Heart left ventricle (tissue), 16 donors: Measurements from ENCODE around the gene THOC6. TPM values are rescaled to one million over a fixed set of nuclear protein-coding genes. Genes with fewer than 3 reads are reported as not detected.
"Not testable (repeated sequence)": the region's sequence is repeated elsewhere in the genome, so short reads cannot be mapped to it uniquely, and the experiment has no call there.

Experiments used
- ATAC-seq, 4 donors: fragments of 200-7000 bp; cut with Tn5 transposase; one replicate each; pipeline ENCODE4 v1.9.1; 2020 to 2022; ENCODE audit warnings: moderate library complexity in 4 of 4, mild to moderate bottlenecking in 3 of 4, moderate number of reproducible peaks in 1 of 4
- DNase-seq, 5 donors: peaks; one replicate each; pipeline ENCODE4 v3.0.0-alpha.2; 2020
- H3K27ac ChIP-seq, 12 donors: fragments of 200-600 bp; sonication (generic) in 4 of 12; one replicate each; pipeline versions ENCODE4 v1.5.0 to v1.8.0; 2016 to 2022; ENCODE audit warnings: mild to moderate bottlenecking in 2 of 12
- H3K27me3 ChIP-seq, 9 donors: fragments of 200-600 bp; sonication (generic) in 2 of 9; one replicate each; pipeline versions ENCODE4 v1.5.1 to v1.8.0; 2016 to 2022; ENCODE audit warnings: mild to moderate bottlenecking in 3 of 9
- H3K36me3 ChIP-seq, 9 donors: fragments of 200-600 bp; sonication (generic) in 2 of 9; one replicate each; pipeline versions ENCODE4 v1.5.0 to v1.8.0; 2018 to 2022; ENCODE audit warnings: mild to moderate bottlenecking in 2 of 9
- H3K4me1 ChIP-seq, 12 donors: fragments of 200-600 bp; sonication (generic) in 4 of 12; one replicate each; pipeline versions ENCODE4 v1.5.0 to v1.8.0; 2016 to 2022; ENCODE audit warnings: mild to moderate bottlenecking in 3 of 12
- H3K4me3 ChIP-seq, 12 donors: fragments of 200-600 bp; sonication (generic) in 4 of 12; one replicate each; pipeline versions ENCODE4 v1.5.0 to v1.8.0; 2017 to 2022; ENCODE audit warnings: mild to moderate bottlenecking in 9 of 12, moderate library complexity in 4 of 12
- H3K9me3 ChIP-seq, 12 donors: fragments of 200-600 bp; sonication (generic) in 4 of 12; one replicate each; pipeline versions ENCODE4 v1.5.0 to v1.8.0; 2016 to 2022; ENCODE audit warnings: mild to moderate bottlenecking in 1 of 12
- POLR2A ChIP-seq, 2 donors: fragments of 450-650 bp; IDR thresholded peaks; one replicate each; pipeline ENCODE4 v1.6.1; 2017; ENCODE audit warnings: antibody characterized with exemption in 2 of 2, mild to moderate bottlenecking in 2 of 2, moderate library complexity in 2 of 2
- WGBS, 4 donors: extraction: QIAGEN DNeasy Blood & Tissue Kit in 2 of 4; methylation state at CpG; one replicate each; pipeline versions ENCODE4 v1.1.5 to v1.1.7; 2013 to 2018; 5-methylcytosine and 5-hydroxymethylcytosine counted together
- intact Hi-C, 10 donors: fragments of 100-400 bp; cut with DNase I; formaldehyde crosslinking; loops; one replicate each; pipeline versions ENCODE4 v1.11.1 to v1.14.2; 2022
- polyA plus RNA-seq, 2 donors: library from polyadenylated mRNA; stranded (reverse); fragments of 200-250 nt; gene quantifications; one replicate each; pipeline ENCODE4 v1.2.3, GENCODE V29; 2013
- total RNA-seq, 9 donors: library from RNA; depleted of rRNA in 2 of 9; stranded (reverse); fragments of >200 nt in 2 of 9; fragmentation: NEBNext Ultra II Directional in 3 of 9; extraction: Animal tissue kit (Norgen Biotek cat#: 25700) in 3 of 9; gene quantifications; one replicate each; pipeline versions ENCODE4 v1.1.0 to v1.2.4, GENCODE V29; 2016 to 2023
- TF ChIP-seq, protein P1 (sequence below), 12 donors: fragments of 200-600 bp; sonication (generic) in 4 of 12; IDR thresholded peaks; one replicate each; pipeline versions ENCODE4 v1.5.0 to v1.8.0; 2018 to 2022; ENCODE audit warnings: antibody characterized with exemption in 12 of 12, mild to moderate bottlenecking in 5 of 12
- donor health status: ischemic (EF 13 %, LVEDD 7.1; RV severe dilation, severe dysfunction).
- donor health status: healthy with polysubstance abuse.
- donor health status: DM: no; HTN: yes; CAD: no.
- donor health status: DM: no; HTN: no; CAD: no.
- donor health status: ischemic (EF 25% LVEDD 6.9; RV normal size, moderate dysfunction).
- donor health status: ischemic (EF 25% LVEDD 5.7; RV mildly dilated, moderate dysfunction).
- donor health status: healthy.
- donor health status: DM: yes; HTN: yes; CAD: no.
- donor health status: ischemic (EF 35%, LVEDD 5.7; RV mildly dilated, moderate dysfunction).
- donor health status: nonischemic (EF 11% LVEDD 7.7; RV severe dilation, severe dysfunction).
- donor health status: DM: yes; HTN: yes; CAD: no.
- donor health status: PGD.
- donor health status: ischemic (EF 29% LVEDD 5.4; RV normal size, mild dysfunction).
- donor health status: nonischemic (EF 23%, LVEDD 6.1; RV moderate dilation, normal function).

Gene THOC6
- total and polyA plus RNA-seq, 11 donors, result 6.9 to 23.0 (median 10.3) TPM

DNA sequence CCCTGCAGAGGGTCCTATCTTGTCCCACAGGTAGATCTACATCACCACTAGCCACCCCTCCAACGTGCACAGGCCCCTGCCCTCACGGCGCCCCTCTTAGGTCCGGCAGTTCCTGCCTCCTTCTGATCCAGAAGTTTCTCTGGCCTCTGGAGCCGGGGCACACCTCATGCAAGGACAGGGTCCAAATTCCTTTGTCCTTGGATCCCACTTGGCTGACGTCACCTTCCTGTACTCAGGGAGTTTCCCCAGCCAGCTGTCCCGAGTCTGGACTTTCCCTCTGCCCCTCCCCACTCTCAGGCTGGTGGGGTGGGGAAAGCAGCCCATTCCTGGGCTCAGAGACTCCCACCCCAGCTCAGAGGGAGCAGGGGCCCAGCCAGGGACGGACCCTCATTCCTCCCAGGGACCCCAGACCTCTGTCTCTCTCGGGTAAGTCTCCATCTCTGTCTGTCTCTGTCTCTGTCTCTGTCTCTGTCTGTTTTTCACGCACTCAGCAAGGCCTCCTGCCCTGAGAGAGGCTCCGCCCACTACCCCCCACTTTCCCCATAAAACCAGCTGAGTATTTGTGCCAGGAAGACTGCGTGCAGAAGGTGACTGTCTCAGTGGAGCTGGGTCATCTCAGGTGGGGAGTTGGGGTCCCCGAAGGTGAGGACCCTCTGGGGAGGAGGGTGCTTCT lies 41.4 kb downstream of the THOC6 start, which contains the start of gene IL32:
Gene IL32, plus strand, starts transcription at position 572 of the 673 bp plus-strand sequence. CDS start 172 bp downstream, outside the sequence.
- Histone ChIP-seq H3K27me3 (no peaks in the 10 kb centered on the region), H3K4me3 (peak within 1 kb of the TSS; percentile 30 to 71 (median 60)), H3K9me3 (no peaks in the 10 kb centered on the region), H3K27ac (peak within 1 kb of the TSS; percentile 62 to 95 (median 87)), H3K4me1 (peaks cover 0 to 56% (median 14%) of the 10 kb centered on the region in 12 donors), H3K36me3 (peaks cover 0 to 23% (median 6%) of the 10 kb centered on the region in 9 donors)
- intact Hi-C loops, result loop anchor here in 2 of 10 donors (2.0 to 5.0 kb wide), 2 partner anchors 22 to 37 kb away; no protein-coding TSS in a partner anchor
- DNase-seq (peak; percentile 72 to 88 (median 83)), ATAC-seq (peak; percentile 82 to 94 (median 86))
- WGBS, 4 donors, result 24 to 48% (median 39%) methylated on average over 13 of the region's 13 CpGs
- TF ChIP-seq, protein P1, sequence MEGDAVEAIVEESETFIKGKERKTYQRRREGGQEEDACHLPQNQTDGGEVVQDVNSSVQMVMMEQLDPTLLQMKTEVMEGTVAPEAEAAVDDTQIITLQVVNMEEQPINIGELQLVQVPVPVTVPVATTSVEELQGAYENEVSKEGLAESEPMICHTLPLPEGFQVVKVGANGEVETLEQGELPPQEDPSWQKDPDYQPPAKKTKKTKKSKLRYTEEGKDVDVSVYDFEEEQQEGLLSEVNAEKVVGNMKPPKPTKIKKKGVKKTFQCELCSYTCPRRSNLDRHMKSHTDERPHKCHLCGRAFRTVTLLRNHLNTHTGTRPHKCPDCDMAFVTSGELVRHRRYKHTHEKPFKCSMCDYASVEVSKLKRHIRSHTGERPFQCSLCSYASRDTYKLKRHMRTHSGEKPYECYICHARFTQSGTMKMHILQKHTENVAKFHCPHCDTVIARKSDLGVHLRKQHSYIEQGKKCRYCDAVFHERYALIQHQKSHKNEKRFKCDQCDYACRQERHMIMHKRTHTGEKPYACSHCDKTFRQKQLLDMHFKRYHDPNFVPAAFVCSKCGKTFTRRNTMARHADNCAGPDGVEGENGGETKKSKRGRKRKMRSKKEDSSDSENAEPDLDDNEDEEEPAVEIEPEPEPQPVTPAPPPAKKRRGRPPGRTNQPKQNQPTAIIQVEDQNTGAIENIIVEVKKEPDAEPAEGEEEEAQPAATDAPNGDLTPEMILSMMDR (IDR thresholded peaks at IDR 0.05), result no peak
- TF ChIP-seq POLR2A (IDR thresholded peaks at IDR 0.05), result peak in 1 of 2 donors; percentile 38

DNA sequence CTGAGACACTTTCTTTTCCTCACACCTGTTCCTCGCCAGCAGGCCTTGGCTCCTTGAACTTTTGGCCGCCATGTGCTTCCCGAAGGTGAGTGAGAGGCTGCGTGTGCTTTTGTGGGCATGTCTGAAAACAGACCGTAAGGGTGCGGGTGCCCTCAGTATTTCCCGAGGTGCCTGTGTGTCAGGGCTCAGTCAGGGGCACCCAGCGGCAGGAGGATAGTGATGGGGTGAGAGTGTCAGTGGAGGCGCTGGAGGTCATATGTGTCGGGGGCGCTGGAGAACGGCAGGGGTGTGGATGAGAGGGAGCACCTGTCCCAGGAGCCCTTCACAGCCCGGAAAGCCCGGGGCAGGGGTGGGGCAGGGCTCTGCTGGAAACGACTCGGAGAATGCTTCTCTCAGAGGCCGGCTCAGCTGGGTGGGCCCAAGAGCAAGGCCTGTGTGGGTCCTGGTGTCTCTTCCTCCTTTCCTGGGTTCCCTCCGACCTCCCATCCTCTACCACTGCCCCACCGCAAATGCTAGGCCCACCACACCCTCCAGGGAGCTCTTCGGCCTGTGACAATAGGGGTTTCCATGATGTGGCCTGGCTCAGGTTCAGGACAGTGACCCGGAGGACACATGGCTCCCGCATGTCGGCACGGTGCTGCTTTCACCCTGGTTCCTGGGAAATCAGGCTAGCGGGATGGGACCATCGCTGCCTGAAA lies 42.1 kb downstream of the THOC6 start:
- TF ChIP-seq, protein P1 (IDR thresholded peaks at IDR 0.05), result no peak
- TF ChIP-seq POLR2A (IDR thresholded peaks at IDR 0.05), result no peak
- peak overlapping the region; percentile 30 to 71 (median 60) for H3K4me3 ChIP-seq
- intact Hi-C loops, result loop anchor here in 2 of 10 donors (2.0 to 5.0 kb wide), 2 partner anchors 21 to 36 kb away; no protein-coding TSS in a partner anchor
- H3K9me3 ChIP-seq, result no peaks in the 10 kb centered on the region
- WGBS, 4 donors, result 53 to 65% (median 56%) methylated on average over 24 to 26 of the region's 26 CpGs
- H3K27ac ChIP-seq, result peak overlapping the region; percentile 62 to 95 (median 87)
- no peaks in the 10 kb centered on the region for H3K27me3 ChIP-seq
- peaks cover 0 to 23% (median 6%) of the 10 kb centered on the region in 9 donors for H3K36me3 ChIP-seq
- H3K4me1 ChIP-seq, result peaks cover 0 to 49% (median 14%) of the 10 kb centered on the region in 12 donors
- DNase-seq (no peak), ATAC-seq (peak; percentile 4 to 29 (median 14))

GRCh38 chr16:3066440-3066748 lies 42.6 kb downstream of the THOC6 start:
- Histone ChIP-seq H3K36me3 (peaks cover 0 to 23% (median 6%) of the 10 kb centered on the region in 9 donors), H3K4me3 (peak overlapping the region; percentile 30 to 71 (median 60)), H3K4me1 (peaks cover 0 to 53% (median 14%) of the 10 kb centered on the region in 12 donors), H3K27ac (peak overlapping the region; percentile 62 to 95 (median 87)), H3K27me3 (no peaks in the 10 kb centered on the region), H3K9me3 (no peaks in the 10 kb centered on the region)
- 62 to 78% (median 68%) methylated on average over 5 to 7 of the region's 7 CpGs for WGBS, 4 donors
- no peak for TF ChIP-seq POLR2A (IDR thresholded peaks at IDR 0.05)
- TF ChIP-seq, protein P1 (IDR thresholded peaks at IDR 0.05), result no peak
- DNase-seq (no peak), ATAC-seq (no peak)
- intact Hi-C loops, result loop anchor here in 2 of 10 donors (5.0 kb wide), 1 partner anchor 36 kb away; no protein-coding TSS in a partner anchor

DNA sequence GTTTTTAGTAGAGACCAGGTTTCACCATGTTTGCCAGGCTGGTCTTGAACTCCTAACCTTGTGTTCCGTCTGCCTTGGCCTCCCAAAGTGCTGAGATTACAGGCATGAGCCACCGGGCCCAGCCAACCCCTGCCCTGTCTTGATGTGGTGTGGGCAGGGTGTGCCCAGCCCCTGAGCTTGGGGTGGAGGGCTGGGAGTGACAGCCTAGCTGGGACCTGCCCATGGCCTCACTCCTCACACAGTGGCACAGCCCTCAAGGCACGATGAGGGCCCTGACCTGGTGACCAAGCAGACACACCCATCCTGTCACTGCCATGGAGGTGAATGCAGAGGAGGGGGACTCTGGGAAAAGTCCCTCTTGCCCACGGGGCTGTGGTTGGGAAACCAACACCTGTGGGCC lies 44.7 kb downstream of the THOC6 start:
- WGBS, 4 donors, result 59 to 80% (median 67%) methylated on average over 2 to 4 of the region's 4 CpGs
- intact Hi-C loops, result loop anchor here in 2 of 10 donors (5.0 kb wide), 1 partner anchor 34 kb away; no protein-coding TSS in a partner anchor

GRCh38 chr16:3069146-3069545 lies 45.3 kb downstream of the THOC6 start:
- H3K27ac ChIP-seq, ATAC-seq, H3K27me3 ChIP-seq, H3K4me3 ChIP-seq, DNase-seq, H3K9me3 ChIP-seq: not testable (repeated sequence)
- Histone ChIP-seq H3K36me3 (peaks cover 0 to 23% (median 6%) of the 10 kb centered on the region in 9 donors), H3K4me1 (peaks cover 0 to 44% (median 14%) of the 10 kb centered on the region in 12 donors)
- intact Hi-C loops, result loop anchor here in 2 of 10 donors (5.0 kb wide), 1 partner anchor 33 kb away; no protein-coding TSS in a partner anchor
- WGBS, 4 donors, result 87 to 92% (median 88%) methylated on average over 8 to 10 of the region's 11 CpGs

More for the DNA sequence above, 44.7 kb downstream of the THOC6 start:
- Histone ChIP-seq H3K9me3 (no peaks in the 10 kb centered on the region), H3K27me3 (no peaks in the 10 kb centered on the region), H3K4me1 (peaks cover 0 to 47% (median 14%) of the 10 kb centered on the region in 12 donors), H3K36me3 (peaks cover 0 to 23% (median 6%) of the 10 kb centered on the region in 9 donors), H3K4me3 (peak overlapping the region in 1 of 12 donors; percentile 69), H3K27ac (peak overlapping the region in 3 of 12 donors; percentile 30 to 76 (median 37))
- TF ChIP-seq POLR2A (IDR thresholded peaks at IDR 0.05), result no peak
- TF ChIP-seq, protein P1 (IDR thresholded peaks at IDR 0.05), result no peak
- ATAC-seq (no peak), DNase-seq (no peak)
